WERI-Rb-1 (cell line): ENCODE data around the gene MYO18A.

Source experiments
- DNase-seq: peaks from one replicate; pipeline ENCODE4 v3.0.0-alpha.2; 2020
- H3K27ac ChIP-seq: fragments of 250-450 bp; sonication (Bioruptor Pico); 2 replicates; pipeline ENCODE4 v1.5.1; 2020; ENCODE audit warnings: mild to moderate bottlenecking, moderate library complexity
- H3K27me3 ChIP-seq: fragments of 250-450 bp; sonication (Bioruptor Pico); 2 replicates; pipeline ENCODE4 v1.5.1; 2021; ENCODE audit warnings: mild to moderate bottlenecking, low read depth, moderate library complexity; ENCODE audit not compliant: insufficient read depth, severe bottlenecking
- H3K36me3 ChIP-seq: fragments of 250-450 bp; sonication (Bioruptor Pico); 2 replicates; pipeline ENCODE4 v1.5.1; 2020; ENCODE audit warnings: mild to moderate bottlenecking, moderate library complexity
- H3K4me3 ChIP-seq: 2 replicates; pipeline ENCODE4 v1.5.1; 2011; ENCODE audit warnings: low read depth, mild to moderate bottlenecking, control low read depth, low read length
- H3K9me3 ChIP-seq: fragments of 250-450 bp; sonication (Bioruptor Pico); 2 replicates; pipeline ENCODE4 v1.5.1; 2021; ENCODE audit warnings: mild to moderate bottlenecking, moderate library complexity; ENCODE audit not compliant: severe bottlenecking
- CTCF ChIP-seq: IDR thresholded peaks from 2 replicates; pipeline ENCODE4 v1.5.1; 2011; ENCODE audit warnings: low read depth, mild to moderate bottlenecking, control low read depth, inconsistent platforms, low read length

MYO18A gene

DNA sequence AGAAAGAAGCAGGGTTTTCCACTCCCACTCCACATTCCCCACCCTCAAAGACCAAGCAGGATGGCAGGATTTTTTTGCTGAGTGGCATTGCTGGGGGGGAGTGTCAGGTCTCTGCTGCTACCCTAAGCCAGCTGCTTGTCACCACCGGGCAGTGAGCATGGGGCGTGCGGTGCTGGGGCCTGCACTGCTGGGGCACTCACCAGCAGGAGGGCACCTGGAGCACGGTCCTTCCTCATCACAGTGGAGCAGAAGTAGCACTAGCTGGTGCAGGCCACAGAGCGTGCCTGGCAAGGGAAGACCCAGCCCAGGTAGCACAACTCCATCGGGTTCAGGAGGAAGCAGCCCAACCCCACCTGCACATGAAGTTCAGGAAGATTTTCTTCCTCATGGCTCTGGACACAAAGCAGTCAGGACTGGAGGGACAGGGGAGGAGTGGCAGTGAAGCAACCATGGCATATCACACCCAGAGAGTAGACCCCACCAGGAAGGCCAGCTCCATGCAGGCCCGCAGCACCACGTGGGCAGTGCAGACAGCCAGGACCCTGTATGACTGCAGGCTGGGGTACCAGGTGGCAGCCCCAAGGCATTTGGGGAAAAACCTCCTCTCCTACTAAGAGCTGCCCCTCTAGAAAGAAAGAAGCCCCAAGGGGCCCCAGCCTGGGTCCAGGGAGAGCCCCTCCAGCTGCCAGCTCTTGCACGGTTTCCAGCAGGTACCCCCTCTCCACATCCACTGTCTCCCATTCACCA is 16.7 kb upstream of the MYO18A start:
- no peak for DNase-seq
- no peak for TF ChIP-seq CTCF
- H3K36me3 ChIP-seq, result no peaks in the 10 kb centered on the region
- no peaks in the 10 kb centered on the region for H3K9me3 ChIP-seq
- H3K27ac ChIP-seq, result no peak overlapping the region
- H3K4me3 ChIP-seq, result no peak overlapping the region
- H3K27me3 ChIP-seq, result no peaks in the 10 kb centered on the region

GRCh38 chr17:29195465-29196081 is 15.4 kb upstream of the MYO18A start:
- no peak overlapping the region for H3K27ac ChIP-seq

GRCh38 chr17:29194669-29195068 is 14.5 kb upstream of the MYO18A start:
- no peaks in the 10 kb centered on the region for H3K27me3 ChIP-seq
- no peak for TF ChIP-seq CTCF
- H3K36me3 ChIP-seq, result no peaks in the 10 kb centered on the region
- no peak for DNase-seq
- no peaks in the 10 kb centered on the region for H3K9me3 ChIP-seq
- H3K4me3 ChIP-seq, result no peak overlapping the region
- no peak overlapping the region for H3K27ac ChIP-seq

More at GRCh38 chr17:29195465-29196081, 15.4 kb upstream of the MYO18A start:
- DNase-seq, result no peak
- Histone ChIP-seq H3K36me3 (no peaks in the 10 kb centered on the region), H3K4me3 (no peak overlapping the region), H3K27me3 (no peaks in the 10 kb centered on the region), H3K9me3 (no peaks in the 10 kb centered on the region)
- no peak for TF ChIP-seq CTCF

GRCh38 chr17:29193146-29193545 is 12.9 kb upstream of the MYO18A start:
- TF ChIP-seq CTCF, result no peak
- Histone ChIP-seq H3K27me3 (no peaks in the 10 kb centered on the region), H3K27ac (no peak overlapping the region), H3K4me3 (no peak overlapping the region), H3K9me3 (no peaks in the 10 kb centered on the region), H3K36me3 (no peaks in the 10 kb centered on the region)
- DNase-seq, result no peak

DNA sequence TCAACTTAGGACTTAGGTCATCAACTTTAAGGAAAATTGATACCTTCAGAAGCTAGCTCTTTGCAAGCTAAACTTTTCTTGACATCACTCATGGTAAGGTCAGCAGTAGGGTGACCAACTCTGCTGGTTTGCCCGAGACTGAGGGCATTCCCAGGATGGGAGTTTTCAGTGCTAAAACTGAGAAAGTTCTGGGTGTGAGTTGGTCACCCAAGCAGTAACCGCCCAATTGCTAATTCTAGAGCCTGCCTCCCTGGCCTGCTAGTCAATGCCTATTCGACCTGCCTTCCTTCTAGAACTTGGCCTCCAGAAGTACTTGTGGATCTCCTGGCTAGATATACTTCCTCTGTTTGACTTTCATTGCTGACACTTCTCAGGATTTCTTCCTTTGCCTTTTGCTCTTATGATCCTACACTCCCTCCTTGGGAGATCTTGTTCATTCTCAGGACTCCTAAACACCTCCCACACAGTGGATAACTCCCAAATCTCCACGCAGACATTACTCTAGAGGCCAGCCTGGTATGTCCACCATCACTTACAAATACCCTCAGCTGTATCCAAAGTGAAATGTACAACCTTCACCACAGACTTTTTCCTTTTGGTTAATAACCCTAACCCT is 10.5 kb upstream of the MYO18A start:
- Histone ChIP-seq H3K36me3 (no peaks in the 10 kb centered on the region), H3K4me3 (no peak overlapping the region), H3K9me3 (no peaks in the 10 kb centered on the region), H3K27ac (no peak overlapping the region), H3K27me3 (no peaks in the 10 kb centered on the region)
- no peak for DNase-seq
- TF ChIP-seq CTCF, result no peak
